MM.1S (cell line): ENCODE measurements around the gene NETO1.

Source experiments
- DNase-seq: peaks from one replicate; pipeline ENCODE4 v3.0.0-alpha.2; 2015
- H2AFZ ChIP-seq: fragments of 300-600 bp; sonication (generic); 2 replicates; pipeline ENCODE4 v1.6.0; 2016; ENCODE audit warnings: antibody characterized with exemption, low read length
- H3F3A ChIP-seq: fragments of 300-600 bp; sonication (generic); 2 replicates; pipeline ENCODE4 v1.6.1; 2016; ENCODE audit warnings: mild to moderate bottlenecking, antibody characterized with exemption, low read length, moderate library complexity, mixed read lengths; ENCODE audit not compliant: insufficient read depth
- H3K27ac ChIP-seq: fragments of 300-600 bp; sonication (generic); 2 replicates; pipeline ENCODE4 v1.5.1; 2016; ENCODE audit warnings: mild to moderate bottlenecking, low read length
- H3K27me3 ChIP-seq: fragments of 300-600 bp; sonication (generic); replicated peaks from 2 replicates; pipeline ENCODE4 v1.6.0; 2016; ENCODE audit warnings: low read length; ENCODE audit not compliant: insufficient read depth
- H3K36me3 ChIP-seq: fragments of 300-600 bp; sonication (generic); replicated peaks from 2 replicates; pipeline ENCODE4 v1.6.1; 2016; ENCODE audit warnings: mild to moderate bottlenecking, low read length, mixed read lengths; ENCODE audit not compliant: insufficient read depth
- H3K4me1 ChIP-seq: fragments of 300-600 bp; sonication (generic); 2 replicates; pipeline ENCODE4 v1.6.1; 2016; ENCODE audit warnings: low read length, mixed read lengths
- H3K4me2 ChIP-seq: fragments of 300-600 bp; sonication (generic); 2 replicates; pipeline ENCODE4 v1.6.0; 2016; ENCODE audit warnings: low read depth, low read length
- H3K4me3 ChIP-seq: fragments of 300-600 bp; sonication (generic); 2 replicates; pipeline ENCODE4 v1.5.1; 2016; ENCODE audit warnings: low read length, mixed read lengths
- H3K79me2 ChIP-seq: fragments of 300-600 bp; sonication (generic); 2 replicates; pipeline ENCODE4 v1.6.1; 2016; ENCODE audit warnings: mixed run types, low read length, mixed read lengths
- H3K9ac ChIP-seq: fragments of 300-600 bp; sonication (generic); 2 replicates; pipeline ENCODE4 v1.6.1; 2016; ENCODE audit warnings: low read length, mixed read lengths
- H3K9me2 ChIP-seq: fragments of 300-600 bp; sonication (generic); replicated peaks from 2 replicates; pipeline ENCODE4 v1.6.1; 2016; ENCODE audit warnings: mild to moderate bottlenecking, low read length, mixed read lengths; ENCODE audit not compliant: insufficient read depth
- H3K9me3 ChIP-seq: fragments of 300-600 bp; sonication (generic); replicated peaks from 2 replicates; pipeline ENCODE4 v1.6.1; 2016; ENCODE audit warnings: mild to moderate bottlenecking, low read length, mixed read lengths; ENCODE audit not compliant: insufficient read depth
- H4K20me1 ChIP-seq: fragments of 300-600 bp; sonication (generic); 2 replicates; pipeline ENCODE4 v1.6.1; 2016; ENCODE audit warnings: mild to moderate bottlenecking, low read length, moderate library complexity, mixed read lengths; ENCODE audit not compliant: insufficient read depth
- EZH2 ChIP-seq: fragments of 300-600 bp; sonication (generic); optimal IDR thresholded peaks from 2 replicates; pipeline ENCODE3; 2017; ENCODE audit warnings: low read depth, mild to moderate bottlenecking, antibody characterized with exemption, low read length, mixed read lengths
- EZH2phosphoT487 ChIP-seq: fragments of 300-600 bp; sonication (generic); IDR thresholded peaks from 2 replicates; pipeline ENCODE4 v1.6.1; 2018; ENCODE audit warnings: antibody characterized with exemption, low read length
- TF ChIP-seq, protein P1 (sequence below): fragments of 300-600 bp; sonication (generic); IDR thresholded peaks from 2 replicates; pipeline ENCODE4 v1.5.1; 2016; ENCODE audit warnings: antibody characterized with exemption, low read length, mixed read lengths

NETO1 gene

DNA sequence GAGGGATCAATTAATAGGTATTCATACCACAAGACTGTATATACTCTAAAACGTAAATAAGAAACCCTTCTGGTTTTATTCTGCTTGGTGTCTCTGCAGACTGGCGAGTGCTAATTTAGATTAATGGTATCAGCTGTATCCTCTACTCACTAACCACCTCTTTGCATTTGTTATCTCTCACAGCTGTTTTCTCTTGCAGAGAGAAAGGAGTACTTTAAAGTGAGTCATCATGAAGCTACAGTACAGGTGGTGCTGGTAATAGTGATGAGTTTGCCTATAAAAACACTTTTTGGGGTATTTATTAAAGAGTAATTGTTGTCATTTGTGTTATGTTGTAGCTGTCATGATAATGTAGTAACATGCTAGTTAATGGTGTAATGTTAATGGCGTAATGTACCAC lies 147.7 kb downstream of the NETO1 start:
- no peaks in the 10 kb centered on the region for H3K9me2 ChIP-seq
- no peaks in the 10 kb centered on the region for H3K27me3 ChIP-seq
- TF ChIP-seq, protein P1, sequence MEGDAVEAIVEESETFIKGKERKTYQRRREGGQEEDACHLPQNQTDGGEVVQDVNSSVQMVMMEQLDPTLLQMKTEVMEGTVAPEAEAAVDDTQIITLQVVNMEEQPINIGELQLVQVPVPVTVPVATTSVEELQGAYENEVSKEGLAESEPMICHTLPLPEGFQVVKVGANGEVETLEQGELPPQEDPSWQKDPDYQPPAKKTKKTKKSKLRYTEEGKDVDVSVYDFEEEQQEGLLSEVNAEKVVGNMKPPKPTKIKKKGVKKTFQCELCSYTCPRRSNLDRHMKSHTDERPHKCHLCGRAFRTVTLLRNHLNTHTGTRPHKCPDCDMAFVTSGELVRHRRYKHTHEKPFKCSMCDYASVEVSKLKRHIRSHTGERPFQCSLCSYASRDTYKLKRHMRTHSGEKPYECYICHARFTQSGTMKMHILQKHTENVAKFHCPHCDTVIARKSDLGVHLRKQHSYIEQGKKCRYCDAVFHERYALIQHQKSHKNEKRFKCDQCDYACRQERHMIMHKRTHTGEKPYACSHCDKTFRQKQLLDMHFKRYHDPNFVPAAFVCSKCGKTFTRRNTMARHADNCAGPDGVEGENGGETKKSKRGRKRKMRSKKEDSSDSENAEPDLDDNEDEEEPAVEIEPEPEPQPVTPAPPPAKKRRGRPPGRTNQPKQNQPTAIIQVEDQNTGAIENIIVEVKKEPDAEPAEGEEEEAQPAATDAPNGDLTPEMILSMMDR = no peak
- TF ChIP-seq EZH2 (no peak), EZH2phosphoT487 (no peak)
- no peak overlapping the region for H3K4me3 ChIP-seq
- no peaks in the 10 kb centered on the region for H3K36me3 ChIP-seq
- no peaks in the 10 kb centered on the region for H4K20me1 ChIP-seq
- H3K4me1 ChIP-seq = no peaks in the 10 kb centered on the region
- no peak overlapping the region for H3K27ac ChIP-seq
- no peak overlapping the region for H3K9ac ChIP-seq
- no peak overlapping the region for H2AFZ ChIP-seq
- no peak overlapping the region for H3K4me2 ChIP-seq
- no peaks in the 10 kb centered on the region for H3K79me2 ChIP-seq
- H3F3A ChIP-seq = no peaks in the 10 kb centered on the region
- H3K9me3 ChIP-seq = no peaks in the 10 kb centered on the region
- no peak for DNase-seq

DNA sequence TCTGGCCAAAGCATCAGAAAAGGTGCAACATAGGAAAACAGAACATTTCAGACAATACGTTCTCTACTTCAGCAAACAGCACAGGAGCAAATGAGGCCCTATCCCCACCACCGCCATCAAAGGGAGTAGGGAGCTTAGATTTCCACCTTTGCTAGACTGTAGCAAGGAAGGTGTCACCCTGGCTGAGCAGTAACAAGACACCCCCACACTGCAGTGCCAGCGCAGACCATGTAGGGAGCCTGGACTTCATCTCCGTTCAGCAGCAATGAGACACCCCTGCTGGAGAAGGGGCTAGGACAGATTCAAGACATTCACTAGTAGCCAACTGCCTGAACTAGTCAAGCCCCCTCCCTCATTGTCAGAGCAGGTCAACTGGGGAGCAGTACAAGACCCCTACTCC lies 163.6 kb downstream of the NETO1 start:
- Histone ChIP-seq H3K79me2 (no peaks in the 10 kb centered on the region), H3K27me3 (no peaks in the 10 kb centered on the region), H3K4me3 (no peak overlapping the region), H3K4me1 (no peaks in the 10 kb centered on the region), H3K9me2 (no peaks in the 10 kb centered on the region), H2AFZ (no peak overlapping the region), H3K4me2 (no peak overlapping the region), H3K9ac (no peak overlapping the region), H3K27ac (no peak overlapping the region), H4K20me1 (no peaks in the 10 kb centered on the region), H3K9me3 (no peaks in the 10 kb centered on the region), H3F3A (no peaks in the 10 kb centered on the region), H3K36me3 (no peaks in the 10 kb centered on the region)
- TF ChIP-seq, protein P1 = no peak
- no peak for TF ChIP-seq EZH2phosphoT487
- TF ChIP-seq EZH2 = no peak
- no peak for DNase-seq

DNA sequence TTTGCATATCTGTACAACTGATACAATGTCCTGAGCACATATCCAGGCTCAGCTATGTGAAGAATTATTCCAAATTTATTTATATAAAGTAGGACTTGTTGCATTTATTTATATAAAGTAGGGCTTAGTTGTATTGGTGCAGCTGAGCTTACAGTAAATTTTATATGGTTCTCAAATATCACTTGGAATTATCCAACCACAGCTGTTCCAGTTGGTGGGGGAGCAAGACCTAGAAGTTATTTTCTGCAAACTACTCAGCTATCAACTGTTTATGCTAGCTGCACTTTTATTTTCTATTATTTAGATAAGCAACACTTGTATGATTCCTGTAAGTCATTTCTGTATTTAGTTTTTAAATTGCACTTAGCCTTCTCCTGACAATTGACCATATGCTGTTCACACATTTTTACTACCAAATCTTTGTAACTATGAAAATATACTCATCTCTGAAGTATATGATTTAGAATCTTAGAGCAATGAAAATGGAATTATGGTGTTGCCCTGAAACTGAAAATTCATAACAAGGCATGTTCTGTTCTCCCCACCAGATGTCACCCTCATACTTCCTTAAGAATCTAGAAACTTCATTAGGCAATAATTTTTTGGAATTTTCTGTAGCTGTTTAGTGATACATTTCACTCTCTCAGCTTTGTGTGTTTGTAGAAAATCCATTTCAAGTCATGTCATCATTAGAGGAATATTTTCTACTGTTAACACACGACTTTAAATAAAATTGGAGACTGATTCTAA lies 166.7 kb downstream of the NETO1 start:
- no peak for TF ChIP-seq EZH2
- TF ChIP-seq, protein P1 = peak; percentile 41
- TF ChIP-seq EZH2phosphoT487 = no peak
- H2AFZ ChIP-seq = no peak overlapping the region

More for the DNA sequence above, 166.7 kb downstream of the NETO1 start:
- Histone ChIP-seq H3F3A (no peaks in the 10 kb centered on the region), H3K4me3 (no peak overlapping the region), H3K4me1 (no peaks in the 10 kb centered on the region), H3K27ac (no peak overlapping the region), H3K9me2 (no peaks in the 10 kb centered on the region), H4K20me1 (no peaks in the 10 kb centered on the region), H3K79me2 (no peaks in the 10 kb centered on the region), H3K27me3 (no peaks in the 10 kb centered on the region), H3K9me3 (no peaks in the 10 kb centered on the region), H3K4me2 (no peak overlapping the region), H3K36me3 (no peaks in the 10 kb centered on the region), H3K9ac (no peak overlapping the region)
- DNase-seq = peak; percentile 11
